ENCODE data around the gene BRAF.
"Not testable (repeated sequence)": the region's sequence is repeated elsewhere in the genome, so short reads cannot be mapped to it uniquely, and the experiment has no call there.

The BRAF gene

DNA sequence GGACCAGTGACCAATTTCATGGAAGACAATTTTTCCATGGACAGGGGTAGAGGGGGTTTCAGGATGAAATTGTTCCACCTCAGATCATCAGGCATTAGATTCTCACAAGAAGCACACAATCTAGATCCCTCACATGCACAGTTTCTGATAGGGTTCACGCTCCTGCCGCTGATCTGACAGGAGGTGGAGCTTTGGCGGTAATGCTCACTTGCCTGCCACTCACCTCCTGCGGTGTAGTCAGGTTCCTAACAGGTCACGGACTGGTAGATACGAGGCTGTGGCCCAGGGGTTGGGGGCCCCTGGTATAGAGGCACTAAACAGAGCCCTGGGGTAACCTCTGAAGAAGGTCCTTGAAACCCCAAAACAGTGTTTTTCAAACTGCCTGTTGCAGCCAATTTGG is 6.5 kb downstream of the BRAF start:
- Histone ChIP-seq H3K9ac (ENCODE audit: low read depth in 1 of 2, low read length in 2 of 2) (no peak overlapping the region), H3K27me3 (ENCODE audit: control insufficient read depth in 2 of 2, insufficient read depth in 2 of 2, low read length in 2 of 2) (no peaks in the 10 kb centered on the region), H3K36me3 (ENCODE audit: control insufficient read depth in 2 of 2, insufficient read depth in 2 of 2, low read length in 2 of 2) (no peaks in the 10 kb centered on the region), H3K4me3 (ENCODE audit: low read length in 2 of 2) (no peak overlapping the region), H3K9me3 (ENCODE audit: control insufficient read depth in 2 of 2, low read length in 2 of 2) (no peaks in the 10 kb centered on the region), H3K4me1 (ENCODE audit: control insufficient read depth in 2 of 2, insufficient read depth in 2 of 2, low read length in 2 of 2) (no peaks in the 10 kb centered on the region), H3K27ac (ENCODE audit: low read depth in 2 of 2, low read length in 2 of 2) (no peak overlapping the region)

DNA sequence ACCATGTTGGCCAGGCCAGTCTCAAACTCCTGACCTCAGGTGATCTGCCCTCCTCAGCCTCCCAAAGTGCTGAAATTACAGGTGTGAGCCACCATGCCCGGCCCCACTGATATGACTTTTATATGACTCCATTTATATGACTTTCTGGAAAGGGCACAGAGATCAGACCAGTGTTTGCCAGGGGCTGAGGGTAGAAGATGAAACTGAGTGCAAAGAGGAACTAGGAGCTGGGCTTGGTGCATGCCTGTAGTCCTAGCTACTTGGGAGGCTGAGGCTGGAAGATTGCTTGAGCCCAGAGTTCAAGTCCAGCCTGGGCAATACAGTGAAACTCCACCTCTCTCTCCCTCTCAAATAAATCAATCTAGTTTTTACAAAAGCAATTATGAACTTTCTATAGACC is 7.5 kb downstream of the BRAF start:
- Histone ChIP-seq H3K36me3 (ENCODE audit: control insufficient read depth in 2 of 2, insufficient read depth in 2 of 2, low read length in 2 of 2) (no peaks in the 10 kb centered on the region), H3K4me3 (ENCODE audit: low read length in 2 of 2) (no peak overlapping the region), H3K27ac (ENCODE audit: low read depth in 2 of 2, low read length in 2 of 2) (no peak overlapping the region), H3K27me3 (ENCODE audit: control insufficient read depth in 2 of 2, insufficient read depth in 2 of 2, low read length in 2 of 2) (no peaks in the 10 kb centered on the region), H3K4me1 (ENCODE audit: control insufficient read depth in 2 of 2, insufficient read depth in 2 of 2, low read length in 2 of 2) (no peaks in the 10 kb centered on the region), H3K9ac (ENCODE audit: low read depth in 1 of 2, low read length in 2 of 2) (no peak overlapping the region), H3K9me3 (ENCODE audit: control insufficient read depth in 2 of 2, low read length in 2 of 2) (no peaks in the 10 kb centered on the region)

DNA sequence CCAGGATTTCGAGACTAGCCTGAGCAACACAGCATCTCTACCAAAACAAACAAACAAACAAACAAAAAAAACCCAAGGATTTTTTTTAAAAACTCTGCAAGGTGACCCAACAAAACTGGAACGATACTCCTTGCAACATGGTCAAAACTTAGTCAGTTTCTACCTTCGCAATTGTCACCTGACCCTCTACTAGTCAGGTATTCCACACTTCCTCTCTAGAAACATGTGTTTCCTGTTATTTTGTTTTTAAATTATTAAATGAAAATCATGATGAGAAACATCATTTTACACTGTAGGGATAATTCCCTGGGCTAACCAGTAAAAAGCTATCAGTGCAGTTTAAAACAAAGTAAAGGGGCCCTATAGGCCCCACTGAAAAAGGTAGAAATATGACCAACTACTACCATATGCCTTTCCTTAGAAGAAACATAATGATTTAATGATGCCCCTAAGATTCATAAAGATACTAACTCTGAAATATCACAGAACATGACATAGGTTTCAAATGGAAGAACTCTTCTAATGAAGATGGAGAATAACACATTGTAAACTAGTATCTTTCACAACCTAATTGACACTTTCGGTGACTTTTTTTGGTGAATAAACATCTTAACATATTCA is 8.7 kb downstream of the BRAF start:
- no peaks in the 10 kb centered on the region for H3K36me3 ChIP-seq (ENCODE audit: control insufficient read depth in 2 of 2, insufficient read depth in 2 of 2, low read length in 2 of 2)
- H3K4me3 ChIP-seq (ENCODE audit: low read length in 2 of 2) = no peak overlapping the region
- no peaks in the 10 kb centered on the region for H3K9me3 ChIP-seq (ENCODE audit: control insufficient read depth in 2 of 2, low read length in 2 of 2)
- no peak overlapping the region for H3K27ac ChIP-seq (ENCODE audit: low read depth in 2 of 2, low read length in 2 of 2)
- H3K9ac ChIP-seq (ENCODE audit: low read depth in 1 of 2, low read length in 2 of 2) = no peak overlapping the region
- H3K27me3 ChIP-seq (ENCODE audit: control insufficient read depth in 2 of 2, insufficient read depth in 2 of 2, low read length in 2 of 2) = no peaks in the 10 kb centered on the region
- no peaks in the 10 kb centered on the region for H3K4me1 ChIP-seq (ENCODE audit: control insufficient read depth in 2 of 2, insufficient read depth in 2 of 2, low read length in 2 of 2)

DNA sequence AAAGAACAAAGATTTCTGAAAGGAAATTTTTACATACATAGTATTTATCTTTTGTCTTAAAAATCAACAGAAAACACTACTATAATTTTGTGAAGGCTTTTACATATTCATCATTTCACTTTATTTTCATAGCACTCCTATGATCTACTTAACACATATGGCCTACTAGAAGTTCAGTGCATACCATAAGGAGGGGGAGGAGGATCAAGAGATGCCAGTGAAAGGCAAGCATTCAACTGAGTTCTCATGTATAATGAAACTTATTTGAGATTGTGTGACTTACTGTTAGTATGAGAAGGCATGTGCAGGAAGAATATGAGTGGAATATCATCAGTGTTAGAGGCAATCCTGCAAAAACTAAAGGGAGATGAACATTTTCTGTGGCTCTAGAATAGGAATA is 10.6 kb downstream of the BRAF start:
- no peaks in the 10 kb centered on the region for H3K9me3 ChIP-seq (ENCODE audit: control insufficient read depth in 2 of 2, low read length in 2 of 2)
- H3K4me3 ChIP-seq (ENCODE audit: low read length in 2 of 2) = no peak overlapping the region
- H3K9ac ChIP-seq (ENCODE audit: low read depth in 1 of 2, low read length in 2 of 2) = no peak overlapping the region
- no peak overlapping the region for H3K27ac ChIP-seq (ENCODE audit: low read depth in 2 of 2, low read length in 2 of 2)
- no peaks in the 10 kb centered on the region for H3K27me3 ChIP-seq (ENCODE audit: control insufficient read depth in 2 of 2, insufficient read depth in 2 of 2, low read length in 2 of 2)
- no peaks in the 10 kb centered on the region for H3K4me1 ChIP-seq (ENCODE audit: control insufficient read depth in 2 of 2, insufficient read depth in 2 of 2, low read length in 2 of 2)
- H3K36me3 ChIP-seq (ENCODE audit: control insufficient read depth in 2 of 2, insufficient read depth in 2 of 2, low read length in 2 of 2) = no peaks in the 10 kb centered on the region

DNA sequence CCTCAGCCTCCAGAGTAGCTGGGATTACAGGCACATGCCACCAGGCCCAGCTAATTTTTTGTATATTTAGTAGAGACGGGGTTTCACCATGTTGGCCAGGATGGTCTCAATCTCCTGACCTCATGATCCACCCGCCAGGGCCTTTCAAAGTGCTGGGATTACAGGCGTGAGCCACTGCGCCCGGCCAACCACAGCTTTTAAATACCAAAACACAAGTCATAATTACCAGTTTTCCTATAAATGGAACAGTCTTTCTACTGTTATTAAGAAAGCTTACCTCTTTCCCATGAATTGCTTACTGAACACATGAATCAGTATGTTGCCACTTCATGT is 11.2 kb downstream of the BRAF start:
- not testable (repeated sequence) for H3K27ac ChIP-seq (ENCODE audit: low read depth in 2 of 2, low read length in 2 of 2); H3K4me3 ChIP-seq (ENCODE audit: low read length in 2 of 2); H3K27me3 ChIP-seq (ENCODE audit: control insufficient read depth in 2 of 2, insufficient read depth in 2 of 2, low read length in 2 of 2); H3K9ac ChIP-seq (ENCODE audit: low read depth in 1 of 2, low read length in 2 of 2); H3K9me3 ChIP-seq (ENCODE audit: control insufficient read depth in 2 of 2, low read length in 2 of 2); H3K36me3 ChIP-seq (ENCODE audit: control insufficient read depth in 2 of 2, insufficient read depth in 2 of 2, low read length in 2 of 2); H3K4me1 ChIP-seq (ENCODE audit: control insufficient read depth in 2 of 2, insufficient read depth in 2 of 2, low read length in 2 of 2)

DNA sequence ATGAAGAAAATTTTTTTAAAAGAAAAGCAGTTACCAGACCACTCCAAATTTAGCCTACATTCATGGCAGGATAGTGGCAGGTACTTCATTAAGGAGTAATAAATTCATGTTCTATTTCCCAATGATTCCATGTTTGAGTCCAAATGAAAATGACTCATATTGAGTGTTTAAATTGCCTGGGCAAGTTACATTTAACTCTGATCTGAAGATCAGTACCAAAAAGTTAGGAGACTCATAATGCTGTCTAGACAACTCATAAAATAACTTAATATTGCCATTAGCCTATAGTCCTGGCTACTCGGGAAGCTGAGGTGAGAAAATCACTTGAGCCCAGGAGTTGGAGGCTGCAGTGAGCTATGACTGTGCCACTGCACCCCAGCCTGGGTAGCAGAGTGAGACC is 13.0 kb downstream of the BRAF start:
- Histone ChIP-seq H3K36me3 (ENCODE audit: control insufficient read depth in 2 of 2, insufficient read depth in 2 of 2, low read length in 2 of 2) (no peaks in the 10 kb centered on the region), H3K27me3 (ENCODE audit: control insufficient read depth in 2 of 2, insufficient read depth in 2 of 2, low read length in 2 of 2) (no peaks in the 10 kb centered on the region), H3K9ac (ENCODE audit: low read depth in 1 of 2, low read length in 2 of 2) (no peak overlapping the region), H3K9me3 (ENCODE audit: control insufficient read depth in 2 of 2, low read length in 2 of 2) (no peaks in the 10 kb centered on the region), H3K4me1 (ENCODE audit: control insufficient read depth in 2 of 2, insufficient read depth in 2 of 2, low read length in 2 of 2) (no peaks in the 10 kb centered on the region), H3K27ac (ENCODE audit: low read depth in 2 of 2, low read length in 2 of 2) (no peak overlapping the region), H3K4me3 (ENCODE audit: low read length in 2 of 2) (no peak overlapping the region)

DNA sequence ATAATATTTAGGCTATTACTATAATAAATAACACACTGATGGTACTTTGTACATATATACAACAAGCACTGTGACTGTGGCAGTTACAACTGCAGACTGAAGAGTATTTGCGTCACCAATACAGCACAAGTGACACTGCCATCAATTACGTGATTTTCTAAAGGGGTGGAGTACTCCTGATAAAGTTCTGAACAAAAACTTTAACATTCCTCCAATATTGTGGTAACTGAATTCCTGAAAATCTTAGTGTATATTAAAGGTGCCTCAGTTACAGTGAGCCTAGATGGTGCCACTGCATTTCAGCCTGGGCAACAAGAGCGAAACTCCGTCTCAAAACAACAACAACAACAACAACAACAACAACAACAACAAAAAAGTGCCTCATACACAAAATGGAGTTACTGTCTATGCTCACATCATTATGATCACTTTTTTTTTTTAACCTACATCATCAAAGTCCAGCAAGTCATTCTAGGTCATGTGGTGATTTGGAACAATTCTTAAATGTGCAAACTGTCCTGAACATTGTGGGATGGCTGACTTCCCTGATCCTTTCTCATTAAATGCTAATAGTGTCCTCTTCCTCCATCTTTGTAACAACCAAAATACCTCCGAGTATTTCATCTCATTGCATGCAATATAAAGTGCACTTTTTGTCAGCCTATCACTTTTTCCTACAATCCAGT is 15.1 kb downstream of the BRAF start:
- Histone ChIP-seq H3K9me3 (ENCODE audit: control insufficient read depth in 2 of 2, low read length in 2 of 2) (no peaks in the 10 kb centered on the region), H3K36me3 (ENCODE audit: control insufficient read depth in 2 of 2, insufficient read depth in 2 of 2, low read length in 2 of 2) (no peaks in the 10 kb centered on the region), H3K27ac (ENCODE audit: low read depth in 2 of 2, low read length in 2 of 2) (no peak overlapping the region), H3K4me3 (ENCODE audit: low read length in 2 of 2) (no peak overlapping the region), H3K9ac (ENCODE audit: low read depth in 1 of 2, low read length in 2 of 2) (no peak overlapping the region), H3K27me3 (ENCODE audit: control insufficient read depth in 2 of 2, insufficient read depth in 2 of 2, low read length in 2 of 2) (no peaks in the 10 kb centered on the region), H3K4me1 (ENCODE audit: control insufficient read depth in 2 of 2, insufficient read depth in 2 of 2, low read length in 2 of 2) (no peaks in the 10 kb centered on the region)

DNA sequence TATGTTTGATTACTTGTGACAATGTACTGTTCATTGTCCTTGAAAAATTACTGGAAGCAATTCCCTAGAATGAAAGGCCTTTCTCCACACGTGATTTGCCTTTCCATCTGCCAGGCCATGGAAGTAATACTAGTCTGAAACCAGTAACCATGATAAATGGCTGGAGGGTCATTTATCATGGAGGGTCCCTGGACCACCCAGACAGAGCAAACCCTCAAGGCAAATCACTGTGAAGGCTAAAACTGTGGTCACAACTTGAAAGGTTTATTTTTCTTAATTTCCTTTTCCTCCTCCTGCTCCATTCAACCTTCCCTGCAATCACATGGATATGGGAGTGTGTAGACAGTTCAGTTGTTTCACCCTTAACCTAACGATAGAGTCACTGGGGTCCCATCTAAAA is 16.4 kb downstream of the BRAF start:
- no peaks in the 10 kb centered on the region for H3K9me3 ChIP-seq (ENCODE audit: control insufficient read depth in 2 of 2, low read length in 2 of 2)
- H3K27me3 ChIP-seq (ENCODE audit: control insufficient read depth in 2 of 2, insufficient read depth in 2 of 2, low read length in 2 of 2) = no peaks in the 10 kb centered on the region
- H3K36me3 ChIP-seq (ENCODE audit: control insufficient read depth in 2 of 2, insufficient read depth in 2 of 2, low read length in 2 of 2) = no peaks in the 10 kb centered on the region
- H3K9ac ChIP-seq (ENCODE audit: low read depth in 1 of 2, low read length in 2 of 2) = no peak overlapping the region
- H3K4me1 ChIP-seq (ENCODE audit: control insufficient read depth in 2 of 2, insufficient read depth in 2 of 2, low read length in 2 of 2) = no peaks in the 10 kb centered on the region
- H3K4me3 ChIP-seq (ENCODE audit: low read length in 2 of 2) = no peak overlapping the region
- H3K27ac ChIP-seq (ENCODE audit: low read depth in 2 of 2, low read length in 2 of 2) = no peak overlapping the region

DNA sequence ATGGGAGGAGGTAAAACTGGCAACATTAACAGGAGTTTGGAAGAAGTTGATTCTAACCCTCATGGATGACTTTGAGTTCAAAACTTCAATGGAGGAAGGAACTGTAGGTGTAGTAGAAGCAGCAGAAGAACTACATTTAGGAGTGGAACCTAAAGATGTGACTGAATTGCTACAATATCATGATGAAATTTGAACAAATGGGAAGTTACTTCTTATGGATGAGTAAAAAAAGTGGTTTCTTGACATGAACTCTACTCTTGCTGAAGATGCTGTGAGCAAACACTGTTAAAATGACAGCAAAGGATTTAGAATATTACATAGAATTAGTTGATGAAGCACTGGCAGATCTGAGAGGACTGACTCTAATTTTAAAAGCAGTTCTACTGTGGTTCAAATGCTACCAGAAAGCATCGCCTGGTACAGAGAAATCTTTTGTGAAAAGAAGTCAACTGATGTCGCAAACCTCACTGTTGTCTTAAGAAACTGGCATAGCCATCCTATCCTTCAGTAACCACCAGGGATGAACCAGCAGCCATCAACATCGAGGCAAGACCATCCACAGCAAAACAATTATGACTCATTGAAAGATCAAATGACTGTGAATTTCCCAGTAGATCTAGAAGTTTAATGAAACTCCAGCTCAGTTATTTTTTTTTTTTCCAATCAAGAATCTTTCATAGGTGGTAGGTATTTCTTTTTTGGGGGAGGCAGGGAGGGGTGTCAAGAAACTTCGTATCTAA is 20.8 kb downstream of the BRAF start:
- Histone ChIP-seq H3K4me3 (ENCODE audit: low read length in 2 of 2) (no peak overlapping the region), H3K9ac (ENCODE audit: low read depth in 1 of 2, low read length in 2 of 2) (no peak overlapping the region), H3K36me3 (ENCODE audit: control insufficient read depth in 2 of 2, insufficient read depth in 2 of 2, low read length in 2 of 2) (no peaks in the 10 kb centered on the region), H3K27me3 (ENCODE audit: control insufficient read depth in 2 of 2, insufficient read depth in 2 of 2, low read length in 2 of 2) (no peaks in the 10 kb centered on the region), H3K4me1 (ENCODE audit: control insufficient read depth in 2 of 2, insufficient read depth in 2 of 2, low read length in 2 of 2) (no peaks in the 10 kb centered on the region), H3K9me3 (ENCODE audit: control insufficient read depth in 2 of 2, low read length in 2 of 2) (no peaks in the 10 kb centered on the region), H3K27ac (ENCODE audit: low read depth in 2 of 2, low read length in 2 of 2) (no peak overlapping the region)

DNA sequence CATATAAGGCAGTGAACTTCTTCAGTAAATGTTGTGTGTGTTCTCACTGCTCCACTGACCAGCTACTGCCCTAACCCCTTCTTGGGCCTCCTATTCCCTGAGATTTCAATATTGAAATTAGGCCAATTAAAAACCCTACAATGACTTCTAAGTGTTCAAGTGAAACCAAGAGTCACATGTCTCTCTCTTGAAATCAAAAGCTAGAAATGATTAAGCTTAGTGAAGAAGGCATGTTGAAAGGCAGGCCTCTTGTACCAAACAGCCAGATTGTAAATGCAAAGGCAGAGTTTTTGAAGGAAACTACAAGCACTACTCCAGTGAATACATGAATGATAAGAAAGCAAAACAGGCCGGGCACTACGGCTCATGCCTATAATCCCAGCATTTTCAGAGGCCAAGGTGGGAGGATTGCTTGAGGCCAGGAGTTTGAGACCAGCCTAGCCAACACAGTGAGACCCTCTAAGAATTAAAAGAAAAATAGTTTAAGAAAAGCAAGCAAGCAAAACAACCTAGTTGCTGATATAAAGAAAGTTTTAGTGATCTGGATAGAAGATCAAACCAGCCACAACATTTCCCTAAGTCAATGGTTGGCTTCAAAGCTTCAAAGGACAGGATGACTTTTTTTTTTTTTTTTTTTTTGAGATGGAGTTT is 22.3 kb downstream of the BRAF start:
- no peak overlapping the region for H3K9ac ChIP-seq (ENCODE audit: low read depth in 1 of 2, low read length in 2 of 2)
- H3K36me3 ChIP-seq (ENCODE audit: control insufficient read depth in 2 of 2, insufficient read depth in 2 of 2, low read length in 2 of 2) = no peaks in the 10 kb centered on the region
- H3K4me1 ChIP-seq (ENCODE audit: control insufficient read depth in 2 of 2, insufficient read depth in 2 of 2, low read length in 2 of 2) = no peaks in the 10 kb centered on the region
- H3K27ac ChIP-seq (ENCODE audit: low read depth in 2 of 2, low read length in 2 of 2) = no peak overlapping the region
- H3K9me3 ChIP-seq (ENCODE audit: control insufficient read depth in 2 of 2, low read length in 2 of 2) = no peaks in the 10 kb centered on the region
- H3K4me3 ChIP-seq (ENCODE audit: low read length in 2 of 2) = no peak overlapping the region
- H3K27me3 ChIP-seq (ENCODE audit: control insufficient read depth in 2 of 2, insufficient read depth in 2 of 2, low read length in 2 of 2) = no peaks in the 10 kb centered on the region
